GM08714 (cell line): ENCODE data around the gene BACE1.
"Not testable (repeated sequence)": the region's sequence is repeated elsewhere in the genome, so short reads cannot be mapped to it uniquely, and the experiment has no call there.

Source experiments
- H3K4me3 ChIP-seq: fragments of 200-500 bp; sonication (Bioruptor generic); 2 replicates; pipeline ENCODE4 v1.5.1; 2014; ENCODE audit warnings: mild to moderate bottlenecking, low read length, inconsistent platforms
- ZNF274 ChIP-seq: IDR thresholded peaks from 2 replicates; pipeline ENCODE4 v1.6.1; 2012; ENCODE audit warnings: mild to moderate bottlenecking, low read depth, low read length

BACE1 gene

GRCh38 chr11:117278347-117278746, 37.7 kb downstream of the BACE1 start:
- H3K4me3 ChIP-seq: no peak overlapping the region
- TF ChIP-seq ZNF274: no peak

GRCh38 chr11:117273550-117274289, 42.3 kb downstream of the BACE1 start:
- no peak overlapping the region for H3K4me3 ChIP-seq
- TF ChIP-seq ZNF274: no peak

- H3K4me3 ChIP-seq: not testable (repeated sequence)
Observed at GRCh38 chr11:117272175-117272574, 43.9 kb downstream of the BACE1 start.

GRCh38 chr11:117271208-117271607, 44.8 kb downstream of the BACE1 start:
- H3K4me3 ChIP-seq: no peak overlapping the region
- TF ChIP-seq ZNF274: no peak

GRCh38 chr11:117269856-117270255, 46.2 kb downstream of the BACE1 start:
- no peak for TF ChIP-seq ZNF274
- H3K4me3 ChIP-seq: no peak overlapping the region

- TF ChIP-seq ZNF274: no peak
- H3K4me3 ChIP-seq: no peak overlapping the region
Observed at GRCh38 chr11:117265745-117266144, 50.3 kb downstream of the BACE1 start.

GRCh38 chr11:117264624-117265323, 51.3 kb downstream of the BACE1 start:
- not testable (repeated sequence) for H3K4me3 ChIP-seq

- TF ChIP-seq ZNF274: no peak
- no peak overlapping the region for H3K4me3 ChIP-seq
Observed at GRCh38 chr11:117259417-117259816, 56.6 kb downstream of the BACE1 start.

- no peak overlapping the region for H3K4me3 ChIP-seq
- TF ChIP-seq ZNF274: no peak
Observed at GRCh38 chr11:117258576-117258975, 57.5 kb downstream of the BACE1 start.

GRCh38 chr11:117256573-117256972, 59.5 kb downstream of the BACE1 start:
- no peak for TF ChIP-seq ZNF274
- H3K4me3 ChIP-seq: no peak overlapping the region

GRCh38 chr11:117255966-117256365, 60.1 kb downstream of the BACE1 start:
- no peak for TF ChIP-seq ZNF274
- no peak overlapping the region for H3K4me3 ChIP-seq

- no peak overlapping the region for H3K4me3 ChIP-seq
- TF ChIP-seq ZNF274: no peak
Observed at GRCh38 chr11:117251506-117251905, 64.5 kb downstream of the BACE1 start.

GRCh38 chr11:117249571-117249970, 66.5 kb downstream of the BACE1 start:
- TF ChIP-seq ZNF274: no peak
- no peak overlapping the region for H3K4me3 ChIP-seq

GRCh38 chr11:117248341-117248740, 67.7 kb downstream of the BACE1 start:
- no peak overlapping the region for H3K4me3 ChIP-seq
- no peak for TF ChIP-seq ZNF274

GRCh38 chr11:117239295-117239694, 76.8 kb downstream of the BACE1 start:
- TF ChIP-seq ZNF274: no peak

GRCh38 chr11:117238221-117238620, 77.8 kb downstream of the BACE1 start:
- no peak for TF ChIP-seq ZNF274
- no peak overlapping the region for H3K4me3 ChIP-seq

More at GRCh38 chr11:117239295-117239694, 76.8 kb downstream of the BACE1 start:
- H3K4me3 ChIP-seq: no peak overlapping the region
